SK-N-MC (cell line): Measurements from ENCODE around the gene SMAD9.

Source experiments
- DNase-seq: peaks from one replicate; pipeline ENCODE4 v3.0.0-alpha.2; 2011; ENCODE audit warnings: low read depth, low spot score
- H3K27ac ChIP-seq: fragments of 200-600 bp; sonication (generic); 2 replicates; pipeline ENCODE4 v1.5.1; 2016; ENCODE audit warnings: mixed run types
- H3K36me3 ChIP-seq: fragments of 200-600 bp; sonication (generic); 2 replicates; pipeline ENCODE4 v1.6.1; 2017; ENCODE audit warnings: antibody characterized with exemption, low read length, mixed read lengths; ENCODE audit not compliant: insufficient read depth
- H3K4me3 ChIP-seq: fragments of 200-600 bp; sonication (generic); 2 replicates; pipeline ENCODE4 v1.5.1; 2016
- H3K9ac ChIP-seq: fragments of 200-600 bp; sonication (generic); 2 replicates; pipeline ENCODE4 v1.8.0; 2017; ENCODE audit warnings: mixed run types, mixed read lengths; ENCODE audit not compliant: insufficient read length
- H3K9me3 ChIP-seq: fragments of 200-600 bp; sonication (generic); 2 replicates; pipeline ENCODE4 v1.6.1; 2017; ENCODE audit warnings: low read depth, mild to moderate bottlenecking, antibody characterized with exemption, low read length, moderate library complexity, mixed read lengths
- EZH2 ChIP-seq: fragments of 200-600 bp; sonication (generic); IDR thresholded peaks from one replicate; pipeline ENCODE4 v1.6.1; 2017; ENCODE audit warnings: antibody characterized with exemption
- FOXP2 ChIP-seq: optimal IDR thresholded peaks from 2 replicates; pipeline ENCODE3; 2011; ENCODE audit warnings: mild to moderate bottlenecking, moderate library complexity; ENCODE audit not compliant: insufficient read depth; ENCODE audit errors: extremely low read length, control extremely low read depth
- POLR2AphosphoS5 ChIP-seq: IDR thresholded peaks from 2 replicates; pipeline ENCODE4 v1.6.1; 2012; ENCODE audit warnings: mild to moderate bottlenecking, low read depth, low read length, borderline replicate concordance

SMAD9 gene

GRCh38 chr13:36919833-36920615 lies at the start of gene SMAD9:
Gene SMAD9 (minus strand): TSS chr13:36920238. CDS start chr13:36879689, 40,549 bp downstream.
- peak within 1 kb of the TSS; percentile 91 for H3K4me3 ChIP-seq
- no peaks in the 10 kb centered on the region for H3K9me3 ChIP-seq
- no peak for TF ChIP-seq EZH2
- TF ChIP-seq FOXP2 = no peak
- no peak for TF ChIP-seq POLR2AphosphoS5
- peak within 1 kb of the TSS; percentile 79 for H3K9ac ChIP-seq
- peak within 1 kb of the TSS; percentile 96 for H3K27ac ChIP-seq
- no peaks in the 10 kb centered on the region for H3K36me3 ChIP-seq
- DNase-seq = no peak

GRCh38 chr13:36966404-36966803 lies 46.4 kb upstream of the SMAD9 start:
- Histone ChIP-seq H3K9ac (no peak overlapping the region), H3K36me3 (peaks cover 81% of the 10 kb centered on the region), H3K4me3 (no peak overlapping the region), H3K9me3 (no peaks in the 10 kb centered on the region), H3K27ac (no peak overlapping the region)
- no peak for DNase-seq
- no peak for TF ChIP-seq POLR2AphosphoS5
- TF ChIP-seq EZH2 = no peak
- no peak for TF ChIP-seq FOXP2

- Histone ChIP-seq H3K27ac (no peak overlapping the region), H3K9ac (no peak overlapping the region), H3K9me3 (no peaks in the 10 kb centered on the region), H3K4me3 (no peak overlapping the region), H3K36me3 (peaks cover 80% of the 10 kb centered on the region)
- TF ChIP-seq EZH2 (no peak), POLR2AphosphoS5 (no peak), FOXP2 (no peak)
- no peak for DNase-seq
Observed at GRCh38 chr13:36965767-36966166, 45.7 kb upstream of the SMAD9 start.

GRCh38 chr13:36959456-36960116 lies 39.5 kb upstream of the SMAD9 start:
- Histone ChIP-seq H3K9me3 (no peaks in the 10 kb centered on the region), H3K27ac (no peak overlapping the region), H3K4me3 (no peak overlapping the region), H3K9ac (no peak overlapping the region), H3K36me3 (peaks cover 83% of the 10 kb centered on the region)
- TF ChIP-seq FOXP2 (no peak), EZH2 (no peak), POLR2AphosphoS5 (no peak)
- no peak for DNase-seq

- H3K9me3 ChIP-seq = no peaks in the 10 kb centered on the region
- no peak overlapping the region for H3K27ac ChIP-seq
- no peak overlapping the region for H3K9ac ChIP-seq
- no peak for TF ChIP-seq FOXP2
- TF ChIP-seq POLR2AphosphoS5 = no peak
- no peak for TF ChIP-seq EZH2
- DNase-seq = no peak
- H3K4me3 ChIP-seq = no peak overlapping the region
- peaks cover 65% of the 10 kb centered on the region for H3K36me3 ChIP-seq
Observed at GRCh38 chr13:36954542-36954941, 34.5 kb upstream of the SMAD9 start.

GRCh38 chr13:36950920-36951319 lies 30.9 kb upstream of the SMAD9 start:
- no peak for DNase-seq
- Histone ChIP-seq H3K4me3 (no peak overlapping the region), H3K36me3 (peaks cover 55% of the 10 kb centered on the region), H3K9ac (no peak overlapping the region), H3K27ac (0 out of 2 replicates have a peak overlapping the region, but pooled peaks have one; percentile 2), H3K9me3 (no peaks in the 10 kb centered on the region)
- TF ChIP-seq FOXP2 (no peak), EZH2 (no peak), POLR2AphosphoS5 (no peak)

- no peak overlapping the region for H3K4me3 ChIP-seq
- TF ChIP-seq FOXP2 = no peak
- TF ChIP-seq EZH2 = no peak
- no peak for TF ChIP-seq POLR2AphosphoS5
- no peaks in the 10 kb centered on the region for H3K9me3 ChIP-seq
- peak overlapping the region; percentile 51; the same call in 1 of the 2 replicates for H3K27ac ChIP-seq
- H3K36me3 ChIP-seq = peaks cover 50% of the 10 kb centered on the region
- no peak for DNase-seq
- no peak overlapping the region for H3K9ac ChIP-seq
Observed at GRCh38 chr13:36950330-36950729, 30.3 kb upstream of the SMAD9 start.

GRCh38 chr13:36945078-36945477 lies 25.0 kb upstream of the SMAD9 start:
- Histone ChIP-seq H3K9me3 (no peaks in the 10 kb centered on the region), H3K4me3 (no peak overlapping the region), H3K27ac (no peak overlapping the region), H3K36me3 (peaks cover 21% of the 10 kb centered on the region), H3K9ac (no peak overlapping the region)
- DNase-seq = no peak
- TF ChIP-seq FOXP2 (no peak), POLR2AphosphoS5 (no peak), EZH2 (no peak)
